A204.1 (cell line): ENCODE results near the gene YIPF2.

Experiments used
- FAIRE-seq: peaks from 2 replicates; lab custom pipeline; 2012; peaks lifted over from hg19 to GRCh38; lab: Jason Lieb, UNC

YIPF2 gene

DNA sequence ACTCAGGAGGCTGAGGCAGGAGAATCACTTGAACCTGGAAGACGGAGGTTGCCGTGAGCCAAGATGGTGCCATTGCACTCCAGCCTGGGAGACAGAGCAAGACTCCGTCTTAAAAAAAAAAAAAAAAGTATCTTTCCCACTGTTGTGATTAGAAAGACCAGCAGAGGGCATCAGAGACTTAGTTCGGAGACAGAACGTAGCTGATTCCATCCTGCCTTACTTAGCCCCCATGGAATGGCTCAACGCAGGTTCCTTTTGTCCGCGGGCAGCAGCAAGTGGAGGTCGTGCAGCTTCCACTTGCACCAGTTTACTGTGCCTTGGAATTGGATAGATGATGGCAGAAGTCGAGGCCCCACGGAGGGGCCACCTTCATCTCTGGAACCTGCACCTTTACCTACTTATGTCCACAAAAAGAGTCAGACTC, 8.2 kb upstream of the YIPF2 start:
- FAIRE-seq, result no peak

DNA sequence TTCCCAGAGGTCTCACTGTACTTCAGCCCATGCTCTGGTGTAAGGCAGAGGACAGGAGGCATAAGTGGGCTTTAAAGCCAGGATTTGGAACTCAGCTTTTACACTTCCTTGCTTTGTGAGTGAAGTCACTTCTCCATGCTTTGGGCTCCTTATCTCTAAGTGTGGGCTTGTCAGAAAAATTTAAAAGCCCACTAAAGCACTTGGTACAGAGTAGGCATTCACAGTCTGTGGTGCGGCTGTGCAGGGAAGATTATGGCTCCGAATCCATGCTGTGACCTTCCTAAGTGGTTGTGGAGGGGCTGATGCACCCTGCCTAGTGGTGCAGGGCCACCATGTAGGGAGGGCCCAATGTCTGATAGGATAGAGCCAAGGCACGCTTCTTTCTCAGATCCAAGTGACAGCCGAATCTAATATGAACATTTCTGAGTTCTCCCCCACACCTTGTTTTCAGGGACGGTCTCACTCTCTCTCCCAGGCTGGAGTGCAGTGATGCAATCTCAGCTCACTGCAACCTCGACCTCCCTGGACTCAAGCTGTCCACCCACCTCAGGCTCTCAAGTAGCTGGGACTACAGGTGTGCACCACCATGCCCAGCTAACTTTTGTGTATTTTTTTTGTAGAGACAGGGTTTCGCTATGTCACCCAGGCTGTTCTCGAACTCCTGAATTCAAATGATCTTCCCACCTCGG, 7.1 kb upstream of the YIPF2 start:
- no peak for FAIRE-seq

DNA sequence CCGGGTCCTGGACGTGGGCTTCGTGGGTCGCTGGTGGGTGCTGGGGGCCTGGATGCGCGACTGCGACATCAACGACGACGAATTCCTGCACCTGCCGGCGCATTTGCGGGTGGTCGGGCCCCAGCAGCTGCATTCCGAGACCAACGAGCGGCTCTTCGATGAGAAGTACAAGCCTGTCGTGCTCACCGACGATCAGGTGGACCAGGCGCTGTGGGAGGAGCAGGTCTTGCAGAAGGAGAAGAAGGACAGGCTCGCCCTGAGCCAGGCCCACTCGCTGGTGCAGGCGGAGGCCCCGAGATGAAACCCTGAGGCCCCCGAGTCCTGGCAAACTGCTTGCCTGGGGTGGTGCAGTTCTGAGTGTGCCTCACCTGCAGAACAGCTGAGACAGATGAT, 959 bp upstream of the YIPF2 start:
- no peak for FAIRE-seq

DNA sequence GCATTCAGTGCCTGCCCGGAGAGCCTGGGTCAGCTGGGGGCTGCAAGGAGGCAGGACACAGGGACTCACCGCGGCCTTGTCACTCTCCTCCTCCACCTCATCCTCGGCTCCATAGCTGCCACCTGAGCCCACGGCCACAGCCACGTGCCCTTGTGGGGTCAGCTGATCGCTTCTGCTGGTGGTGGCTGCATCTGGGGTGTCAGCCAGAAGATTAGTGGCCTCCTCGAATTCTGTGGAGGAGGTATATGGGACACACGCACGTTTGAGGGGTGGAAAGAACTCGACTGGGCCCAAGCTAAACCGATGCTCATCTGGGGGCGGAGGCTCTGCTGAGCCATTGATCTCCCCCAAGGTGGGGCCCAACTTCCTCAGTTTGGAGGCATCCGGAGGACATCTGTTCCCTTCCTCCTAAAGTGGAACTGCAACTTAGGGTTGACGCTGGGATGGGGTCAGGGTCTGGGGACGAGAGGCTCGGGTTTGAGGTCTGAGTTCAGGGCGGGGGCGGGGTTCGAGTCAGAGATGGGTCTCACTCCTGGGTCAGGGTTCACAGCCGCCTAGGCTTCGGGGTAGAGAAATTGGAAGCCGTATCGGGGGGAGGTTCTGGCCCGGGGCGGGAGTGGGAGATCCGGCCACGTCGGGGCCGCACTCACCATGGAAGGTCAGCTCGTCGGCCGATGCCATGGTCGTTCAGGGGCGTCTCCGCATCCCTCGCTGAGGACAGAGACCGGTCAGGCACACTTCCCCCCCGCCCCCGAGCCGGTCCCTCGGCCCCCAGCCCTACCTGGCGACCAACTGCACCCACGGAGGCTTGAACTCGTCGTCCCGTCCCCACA, 493 bp downstream of the YIPF2 start:
- FAIRE-seq, result no peak

DNA sequence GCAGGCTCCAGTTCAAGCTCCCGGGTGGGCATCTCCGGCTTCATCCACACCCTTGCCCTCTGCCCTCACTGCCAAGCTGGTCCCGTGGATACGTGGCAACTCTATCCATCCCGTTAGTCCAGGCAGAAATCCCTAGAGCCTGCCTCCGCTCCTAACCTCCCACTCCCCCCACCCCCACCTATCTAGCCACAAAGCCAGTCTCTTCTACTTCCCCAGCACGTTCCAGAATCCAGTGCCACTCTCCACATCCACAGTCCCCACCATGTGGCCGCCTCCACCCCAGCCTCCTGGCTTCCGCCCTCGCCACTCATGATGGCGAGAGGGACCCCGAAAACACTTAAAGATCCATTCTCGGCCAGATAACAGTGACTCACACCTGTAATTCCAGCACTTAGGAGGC, 3.8 kb downstream of the YIPF2 start:
- FAIRE-seq, result no peak

DNA sequence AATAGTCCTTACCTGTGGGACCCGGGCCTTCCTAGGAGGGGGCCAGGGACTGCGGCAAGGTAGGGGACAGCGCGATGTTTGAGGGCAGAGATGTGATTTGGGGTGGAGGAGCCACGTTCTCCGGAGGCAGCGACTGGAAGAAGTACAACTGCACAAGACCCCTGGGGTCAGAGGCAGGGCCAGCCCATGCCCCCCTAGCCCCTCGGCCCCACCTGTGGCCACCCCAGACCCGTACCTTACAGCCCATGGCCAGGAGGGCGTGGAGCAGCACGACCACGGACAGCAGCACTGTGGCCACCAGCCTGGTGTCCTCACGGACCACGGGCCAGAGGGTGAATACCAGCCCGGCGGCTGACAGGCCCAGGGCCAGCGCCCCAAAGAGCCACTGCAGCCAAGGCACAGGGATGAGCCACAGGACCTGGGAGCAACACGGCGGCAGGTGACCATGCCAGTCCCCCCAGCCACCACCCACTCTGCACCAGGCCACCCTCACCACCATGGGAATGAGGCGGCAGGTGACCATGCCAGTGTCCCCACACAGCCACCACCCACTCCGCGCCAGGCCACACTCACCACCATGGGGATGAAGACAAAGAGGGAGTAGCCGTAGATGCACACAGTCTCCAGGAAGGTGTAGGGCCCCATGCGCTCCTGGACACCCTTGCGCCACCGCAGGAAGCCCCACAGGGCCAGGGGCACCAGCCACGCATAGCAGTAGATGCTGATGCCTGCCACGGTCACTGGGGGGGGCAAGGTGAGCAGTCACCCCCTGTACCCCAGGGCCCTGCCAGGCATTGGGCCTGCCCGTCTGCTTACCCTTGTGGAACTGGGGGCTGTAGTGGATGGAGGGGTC, 5.0 kb downstream of the YIPF2 start:
- no peak for FAIRE-seq

DNA sequence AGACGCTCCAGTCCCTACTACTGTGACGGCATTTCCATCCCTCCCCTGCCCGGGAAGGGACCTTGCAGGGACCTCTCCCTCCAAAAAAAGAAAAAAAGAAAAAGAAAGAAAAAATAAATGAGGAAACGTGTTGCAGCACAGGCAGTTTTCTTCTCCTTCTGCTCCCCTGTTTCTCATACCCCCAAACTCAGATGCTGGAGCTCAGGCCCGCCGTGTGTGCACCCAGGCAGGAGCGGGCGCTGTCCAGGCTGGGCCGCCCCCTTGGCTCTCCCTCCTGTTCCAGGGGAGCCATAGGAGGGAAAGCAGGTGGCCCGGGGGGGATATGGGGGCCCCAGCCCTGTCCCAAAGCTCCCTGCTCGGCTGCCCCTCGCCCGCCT, 5.8 kb downstream of the YIPF2 start:
- no peak for FAIRE-seq

DNA sequence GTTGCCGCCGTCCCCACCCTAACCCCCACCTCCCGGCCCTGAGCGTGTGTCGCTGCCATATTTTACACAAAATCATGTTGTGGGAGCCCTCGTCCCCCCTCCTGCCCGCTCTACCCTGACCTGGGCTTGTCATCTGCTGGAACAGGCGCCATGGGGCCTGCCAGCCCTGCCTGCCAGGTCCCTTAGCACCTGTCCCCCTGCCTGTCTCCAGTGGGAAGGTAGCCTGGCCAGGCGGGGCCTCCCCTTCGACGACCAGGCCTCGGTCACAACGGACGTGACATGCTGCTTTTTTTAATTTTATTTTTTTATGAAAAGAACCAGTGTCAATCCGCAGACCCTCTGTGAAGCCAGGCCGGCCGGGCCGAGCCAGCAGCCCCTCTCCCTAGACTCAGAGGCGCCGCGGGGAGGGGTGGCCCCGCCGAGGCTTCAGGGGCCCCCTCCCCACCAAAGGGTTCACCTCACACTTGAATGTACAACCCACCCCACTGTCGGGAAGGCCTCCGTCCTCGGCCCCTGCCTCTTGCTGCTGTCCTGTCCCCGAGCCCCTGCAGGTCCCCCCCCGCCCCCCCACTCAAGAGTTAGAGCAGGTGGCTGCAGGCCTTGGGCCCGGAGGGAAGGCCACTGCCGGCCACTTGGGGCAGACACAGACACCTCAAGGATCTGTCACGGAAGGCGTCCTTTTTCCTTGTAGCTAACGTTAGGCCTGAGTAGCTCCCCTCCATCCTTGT, 6.4 kb downstream of the YIPF2 start:
- no peak for FAIRE-seq

DNA sequence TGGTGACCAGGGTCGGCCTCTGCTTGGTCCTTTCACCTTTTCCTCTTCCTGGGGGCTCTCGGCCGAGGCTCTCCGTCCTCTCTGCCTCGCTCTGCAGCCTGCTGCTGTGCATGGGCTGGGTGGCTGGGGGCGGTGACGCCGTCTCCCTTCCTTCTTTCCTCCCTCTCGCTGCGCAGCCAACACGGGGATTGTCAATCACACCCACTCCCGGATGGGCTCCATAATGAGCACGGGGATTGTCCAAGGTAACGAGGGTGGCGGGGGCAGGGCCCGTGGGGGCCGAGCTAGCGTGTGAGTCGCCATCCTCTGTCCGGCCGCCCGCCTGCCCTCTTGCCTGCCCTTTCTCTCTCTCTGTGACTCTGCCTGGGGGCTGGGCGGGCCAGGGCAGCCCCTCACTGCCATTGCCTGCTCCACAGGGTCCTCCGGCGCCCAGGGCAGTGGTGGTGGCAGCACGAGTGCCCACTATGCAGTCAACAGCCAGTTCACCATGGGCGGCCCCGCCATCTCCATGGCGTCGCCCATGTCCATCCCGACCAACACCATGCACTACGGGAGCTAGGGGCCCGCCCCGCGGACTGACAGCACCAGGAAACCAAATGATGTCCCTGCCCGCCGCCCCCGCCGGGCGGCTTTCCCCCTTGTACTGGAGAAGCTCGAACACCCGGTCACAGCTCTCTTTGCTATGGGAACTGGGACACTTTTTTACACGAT, 7.1 kb downstream of the YIPF2 start:
- FAIRE-seq, result no peak

DNA sequence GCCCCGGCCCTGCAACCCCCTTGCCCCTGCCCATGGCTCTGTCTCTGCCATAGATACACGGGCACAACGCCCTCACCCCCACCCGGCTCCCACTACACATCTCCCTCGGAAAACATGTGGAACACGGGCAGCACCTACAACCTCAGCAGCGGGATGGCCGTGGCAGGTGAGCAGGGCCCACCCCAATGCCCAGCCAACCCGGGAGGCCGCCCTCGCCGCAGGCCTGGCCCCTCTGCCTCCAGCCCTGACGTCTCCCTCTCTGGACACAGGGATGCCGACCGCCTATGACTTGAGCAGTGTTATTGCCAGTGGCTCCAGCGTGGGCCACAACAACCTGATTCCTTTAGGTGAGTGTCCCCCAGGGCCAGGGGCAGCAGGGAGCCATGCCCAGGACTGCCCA, 7.7 kb downstream of the YIPF2 start:
- FAIRE-seq, result no peak

DNA sequence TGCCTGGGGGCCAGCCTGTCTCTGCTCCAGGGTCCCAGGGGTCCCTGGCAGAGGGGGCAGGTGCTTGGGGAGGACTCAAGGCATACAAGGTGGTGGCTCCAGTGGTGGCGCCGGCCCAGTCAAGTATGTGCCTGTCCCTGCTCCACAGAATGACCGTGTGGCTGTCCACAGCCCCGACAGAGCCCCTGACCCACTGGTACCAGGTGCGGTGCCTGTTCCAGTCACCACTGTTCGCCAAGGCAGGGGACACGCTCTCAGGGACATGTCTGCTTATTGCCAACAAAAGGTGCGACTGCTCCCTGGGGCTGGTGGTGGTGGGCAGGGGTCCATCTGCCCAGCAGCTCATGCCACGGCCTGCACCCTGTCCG, 8.2 kb downstream of the YIPF2 start:
- no peak for FAIRE-seq

DNA sequence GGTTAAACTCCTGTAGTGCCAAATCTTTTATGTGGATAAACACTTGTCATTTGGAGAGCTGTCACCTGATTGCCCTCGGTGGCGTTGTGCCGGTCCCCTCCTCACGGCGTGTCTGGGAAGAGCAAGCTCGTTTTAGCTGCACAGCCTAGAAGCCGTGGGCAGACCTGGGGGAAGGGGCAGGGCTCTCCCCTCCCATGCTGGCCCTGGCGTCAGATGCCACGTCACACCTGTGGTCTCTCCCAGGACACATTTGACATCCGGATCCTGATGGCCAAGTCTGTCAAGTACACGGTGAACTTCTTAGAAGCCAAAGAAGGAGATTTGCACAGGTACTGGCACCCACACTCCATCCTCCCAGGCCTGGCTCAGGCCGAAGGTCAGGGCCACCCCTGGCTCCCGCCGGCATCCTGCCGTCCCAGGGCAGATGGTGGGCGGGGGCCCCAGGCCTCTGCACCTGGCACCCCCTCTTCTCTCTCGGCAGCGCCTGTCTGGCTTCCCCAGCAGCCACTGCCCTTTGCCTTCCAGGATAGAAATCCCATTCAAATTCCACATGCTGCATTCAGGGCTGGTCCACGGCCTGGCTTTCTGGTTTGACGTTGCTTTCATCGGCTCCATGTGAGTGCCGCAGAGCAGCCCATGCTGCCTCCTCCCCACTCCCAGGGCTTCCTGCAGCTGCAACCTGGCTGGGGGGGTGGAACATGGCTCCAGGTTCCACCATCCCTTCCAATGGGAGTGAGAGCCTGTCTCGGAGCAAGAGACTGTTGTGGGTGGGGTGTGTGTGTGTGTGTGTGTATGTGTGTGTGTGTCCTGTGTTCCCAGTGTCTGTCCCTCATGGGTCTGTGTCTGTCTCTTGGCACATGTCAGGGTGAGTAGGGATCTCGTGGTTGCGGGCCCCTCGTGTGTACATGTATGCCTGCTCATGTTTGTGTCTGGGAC, 8.8 kb downstream of the YIPF2 start:
- no peak for FAIRE-seq

DNA sequence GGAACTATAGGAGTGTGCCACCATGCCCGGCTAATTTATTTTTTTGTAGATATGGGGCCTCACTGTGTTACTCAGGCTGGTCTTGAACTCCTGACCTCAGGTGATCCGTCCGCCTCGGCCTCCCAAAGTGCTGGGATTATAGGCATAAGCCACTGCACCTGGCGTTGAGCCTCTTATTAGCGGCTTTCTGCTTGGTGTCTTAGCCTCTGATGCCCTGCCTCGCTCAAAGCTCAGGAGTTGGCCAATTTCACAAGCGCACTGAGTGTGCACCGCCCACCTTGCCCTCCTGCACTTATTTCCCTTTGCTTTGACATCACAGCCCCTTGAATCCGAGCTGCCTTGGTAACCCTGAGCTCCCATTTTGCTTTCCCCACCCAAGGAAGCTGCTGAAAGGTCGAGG, 10.1 kb downstream of the YIPF2 start:
- FAIRE-seq, result no peak

DNA sequence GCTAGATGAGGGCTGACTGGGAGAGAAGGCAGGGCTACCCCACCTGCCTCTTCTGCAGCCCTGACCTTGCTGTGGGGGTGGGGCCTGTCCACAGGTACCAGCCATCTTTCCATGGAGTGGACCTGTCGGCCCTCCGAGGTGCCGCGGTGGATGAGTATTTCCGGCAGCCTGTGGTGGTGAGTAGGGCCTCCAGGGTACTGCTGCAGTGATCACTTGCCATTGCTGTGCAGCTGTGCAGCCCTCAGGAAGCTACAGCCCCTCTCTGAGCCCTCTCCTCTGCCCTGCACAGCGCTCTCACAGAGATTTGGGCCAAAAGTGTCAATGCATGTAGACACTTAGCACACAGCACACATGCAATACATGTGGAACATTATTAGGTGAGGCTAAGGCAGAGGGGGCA, 11.8 kb downstream of the YIPF2 start:
- no peak for FAIRE-seq

DNA sequence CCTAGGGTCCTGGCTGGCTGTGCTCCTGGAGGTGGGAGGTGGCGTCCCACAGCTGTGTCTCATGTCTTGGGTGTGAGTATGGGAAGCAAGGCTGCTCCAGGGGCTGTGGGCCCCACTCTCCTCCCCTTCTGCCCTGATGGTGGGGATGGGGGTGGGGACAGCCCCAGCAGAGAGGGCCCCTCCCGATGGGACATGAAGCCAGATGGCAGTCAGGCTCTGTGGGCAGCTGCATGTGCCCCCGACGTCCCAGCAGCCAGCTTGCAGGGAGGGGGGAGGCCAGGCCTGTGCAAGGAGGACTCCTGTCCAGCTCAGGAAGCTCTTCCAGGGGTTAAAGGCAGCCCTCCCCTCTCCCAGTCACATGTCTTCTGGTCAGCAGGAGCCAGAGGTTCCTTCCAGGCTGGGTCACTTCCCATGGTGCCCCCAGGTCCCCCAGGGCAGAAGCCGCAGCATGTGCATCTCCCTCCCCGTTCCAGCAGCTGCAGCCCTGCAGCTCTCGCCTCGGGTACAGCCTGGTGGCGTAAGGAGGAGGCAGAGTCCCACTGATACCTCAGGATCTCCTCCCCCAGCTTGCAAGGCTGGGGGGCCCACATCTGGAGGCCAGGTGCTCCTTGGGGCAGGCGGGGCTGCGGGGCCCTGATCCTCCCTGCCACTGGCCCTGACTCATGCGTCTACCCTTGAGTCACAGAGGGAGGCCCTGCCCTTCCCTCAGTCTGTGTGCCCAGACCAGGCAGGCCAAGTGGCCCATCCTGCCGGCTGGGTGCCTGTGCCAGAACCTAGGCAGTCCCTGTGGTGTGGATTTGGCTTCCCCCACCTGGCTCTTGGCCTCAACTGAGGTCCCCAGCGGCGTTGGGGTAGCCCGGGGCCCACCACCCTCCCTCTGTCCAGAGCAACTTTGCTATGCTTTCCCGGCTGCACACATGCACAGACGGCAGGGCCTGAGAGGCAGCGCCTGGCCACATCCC, 13.0 kb downstream of the YIPF2 start:
- FAIRE-seq, result no peak

DNA sequence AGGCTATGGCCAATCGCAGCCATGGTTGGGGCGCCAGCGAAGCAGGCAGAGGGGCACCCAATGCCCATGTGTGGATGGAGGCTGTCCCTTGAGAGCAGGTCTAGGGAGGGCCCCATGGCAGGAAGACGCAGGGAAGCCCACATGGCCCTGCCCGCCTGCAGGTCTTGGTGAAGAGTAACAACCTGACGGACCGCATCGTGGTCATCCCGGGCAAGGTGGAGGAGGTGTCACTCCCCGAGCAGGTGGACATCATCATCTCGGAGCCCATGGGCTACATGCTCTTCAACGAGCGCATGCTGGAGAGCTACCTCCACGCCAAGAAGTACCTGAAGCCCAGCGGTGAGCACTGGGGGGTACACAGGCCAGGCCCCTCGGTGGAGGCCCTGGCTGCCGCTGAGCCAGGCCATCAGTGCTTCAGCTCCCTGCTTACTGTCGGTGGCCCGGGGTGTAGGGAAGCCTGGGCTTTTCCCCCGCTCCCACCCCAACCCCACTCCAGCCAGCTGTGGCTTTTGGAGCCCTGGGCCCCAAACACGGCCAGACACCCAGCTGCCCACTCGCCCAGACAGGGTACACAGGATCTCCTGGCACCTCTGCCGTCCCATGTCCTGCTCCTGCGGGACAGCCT, 14.6 kb downstream of the YIPF2 start:
- FAIRE-seq, result no peak

DNA sequence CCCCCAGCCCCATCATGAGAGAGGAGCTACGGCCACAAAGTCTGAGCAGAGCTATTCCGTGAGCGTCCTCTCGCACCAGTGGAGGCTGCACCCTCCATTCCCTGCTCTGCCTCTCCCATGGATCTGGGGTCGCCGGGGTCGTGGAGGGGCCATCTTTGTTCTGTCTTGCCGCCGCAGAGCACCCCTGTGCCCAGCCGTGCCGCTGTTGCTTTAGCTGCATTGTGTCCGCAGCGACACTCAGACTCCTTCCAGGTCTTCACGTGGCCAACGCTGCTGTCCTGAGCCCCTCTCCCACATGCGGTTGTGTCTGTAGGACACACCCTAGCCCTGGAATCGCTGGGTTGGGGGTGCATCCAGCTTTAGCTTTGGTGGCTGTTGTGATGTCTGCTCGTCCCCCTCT, 15.8 kb downstream of the YIPF2 start:
- no peak for FAIRE-seq

DNA sequence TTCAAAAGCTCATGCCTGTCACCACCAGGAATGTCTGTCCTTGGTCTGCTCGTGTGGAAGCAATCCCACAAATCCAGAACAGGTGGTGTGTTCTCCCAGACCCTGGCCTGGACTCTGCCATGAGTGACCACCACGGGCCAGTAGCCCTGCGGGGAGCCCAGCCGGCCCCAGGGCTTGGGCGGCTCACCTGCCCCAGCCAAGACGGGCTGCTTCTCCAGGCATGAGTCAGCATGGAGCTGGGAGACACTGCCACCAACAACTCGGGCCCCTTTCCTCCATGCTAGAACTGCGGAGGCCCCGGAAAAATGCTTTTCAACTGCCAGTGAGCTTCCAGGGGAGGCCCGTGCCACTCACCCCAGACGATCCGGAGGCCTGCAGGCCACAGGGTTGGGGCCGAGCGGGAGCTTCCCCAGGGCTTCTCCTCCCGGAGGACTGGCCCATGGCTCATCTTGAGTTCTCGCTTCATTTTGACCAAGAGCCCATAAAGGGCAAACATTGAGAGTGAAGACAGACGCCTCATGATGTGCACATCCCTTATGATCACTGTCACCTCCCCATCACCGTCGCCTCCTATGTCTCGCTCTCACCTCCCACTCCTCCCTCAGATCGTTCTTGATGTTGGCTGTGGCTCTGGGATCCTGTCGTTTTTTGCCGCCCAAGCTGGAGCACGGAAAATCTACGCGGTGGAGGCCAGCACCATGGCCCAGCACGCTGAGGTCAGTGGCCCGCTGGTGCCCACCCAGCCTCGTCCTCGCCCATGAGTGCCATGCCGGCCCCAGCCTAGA, 16.7 kb downstream of the YIPF2 start:
- no peak for FAIRE-seq
